K562 (cell line): ENCODE results near the gene CPT1B. TPM values are rescaled to one million over a fixed set of nuclear protein-coding genes. Genes with fewer than 3 reads are reported as not detected.
A peak's percentile ranks its signal among the peaks of the same experiment; 100 is the strongest.

Experiments
- L3MBTL2 ChIP-seq: fragments of 450-650 bp; IDR thresholded peaks from 2 replicates; pipeline ENCODE4 v1.6.1; 2016; ENCODE audit warnings: mild to moderate bottlenecking, moderate library complexity
- MGA ChIP-seq: fragments of 450-650 bp; IDR thresholded peaks from 2 replicates; pipeline ENCODE4 v1.6.1; 2016; ENCODE audit warnings: mild to moderate bottlenecking, moderate library complexity
- polyA plus RNA-seq, 8 experiments: library from polyadenylated mRNA; depleted of rRNA in 4 of 8; stranded (reverse) in 5 of 8; unstranded in 3 of 8; fragments of >200 nt; fragmentation: Nextera tagmentation in 2 of 8; fragmentation: Illumina TruSeq in 1 of 8; extraction: Ambion mirVana in 2 of 8; extraction: Trizol in 1 of 8; gene quantifications; 2 replicates each; pipeline versions ENCODE4 v1.2.1 to v1.2.3, GENCODE V29; 2011 to 2014; ENCODE audit warnings: inconsistent platforms in 1 of 8, missing spikeins in 1 of 8
- total RNA-seq, 7 experiments: library from RNA; depleted of rRNA in 6 of 7; stranded (reverse); fragments of >200 nt in 6 of 7; fragmentation: Illumina TruSeq in 2 of 7; extraction: Trizol in 2 of 7; gene quantifications; 2 replicates each; pipeline versions ENCODE4 v1.2.1 to v1.2.3, GENCODE V29; 2011 to 2021; ENCODE audit warnings: low replicate concordance in 1 of 7

Gene CPT1B
- total and polyA plus RNA-seq, 9 of the 15 experiments (the other 6 are each of a cell fraction or from before 2014, with no cell fraction given), result 0.35 to 6.1 (median 2.6) TPM

GRCh38 chr22:50583294-50583861, 5.2 kb upstream of the CPT1B start (continued):
- TF ChIP-seq MGA, result peak; percentile 8; the same call in 1 of the 2 replicates
- TF ChIP-seq L3MBTL2, result peak; percentile 4; the same call in 1 of the 2 replicates
